GM12878 (cell line): ENCODE data around the gene ZNF208. TPM values are rescaled to one million over a fixed set of nuclear protein-coding genes. Genes with fewer than 3 reads are reported as not detected.
A peak's percentile ranks its signal among the peaks of the same experiment; 100 is the strongest.

ENCODE experiments used
- ATAC-seq: fragments of 200-7000 bp; cut with Tn5 transposase; 3 replicates; pipeline ENCODE4 v1.9.1; 2020; ENCODE audit warnings: mild to moderate bottlenecking, moderate library complexity
- BruUV-seq: library from RNA; stranded (reverse); fragments of 400-500 nt; replicated peaks from 2 replicates; lab custom pipeline; 2021; lab: Mats Ljungman, UMichigan
- CTCF ChIA-PET: fragments of 300-600 bp; sonication (Branson Sonifier 250); formaldehyde crosslinking; extraction: SDS; loops from one replicate; lab custom pipeline; 2021; ENCODE audit warnings: inconsistent platforms; lab: Yijun Ruan, JAX
- POLR2A ChIA-PET: fragments of 350-600 bp; formaldehyde crosslinking; extraction: SDS; loops from one replicate; lab custom pipeline; 2021; ENCODE audit warnings: inconsistent platforms; lab: Charles Lee
- RAD21 ChIA-PET: fragments of 300-600 bp; sonication (Branson Sonifier 250); formaldehyde crosslinking; loops from one replicate; lab custom pipeline; 2023; ENCODE audit warnings: antibody characterized with exemption; ENCODE audit not compliant: unreplicated experiment; lab: Charles Lee
- SMC1A ChIA-PET: fragments of 300-600 bp; sonication (Branson Sonifier 250); formaldehyde crosslinking; loops from one replicate; lab custom pipeline; 2023; ENCODE audit not compliant: unreplicated experiment, uncharacterized antibody; lab: Charles Lee
- DNase-seq: peaks from one replicate; pipeline ENCODE4 v3.0.0-alpha.2; 2011; ENCODE audit warnings: low read depth, low spot score
- FAIRE-seq: peaks from 3 replicates; lab custom pipeline; 2011; peaks lifted over from hg19 to GRCh38; lab: Jason Lieb, UNC
- H2AFZ ChIP-seq: 2 replicates; pipeline ENCODE4 v1.6.0; 2011; ENCODE audit warnings: low read depth, low read length, control low read depth; ENCODE audit not compliant: control insufficient read depth
- H3K27ac ChIP-seq: 2 replicates; pipeline ENCODE4 v1.5.1; 2011; ENCODE audit warnings: control low read depth; ENCODE audit not compliant: control insufficient read depth, insufficient read depth
- H3K27me3 ChIP-seq, 2 experiments: replicated peaks in 1 of 2; 2 replicates each; pipeline versions ENCODE4 v1.6.0 to v1.6.1; 2011; ENCODE audit warnings: low read length in 1 of 2; ENCODE audit not compliant: control insufficient read depth in 2 of 2, insufficient read depth in 2 of 2
- H3K36me3 ChIP-seq, 2 experiments: 2 replicates each; pipeline ENCODE4 v1.5.1; 2011; ENCODE audit warnings: low read length in 1 of 2; ENCODE audit not compliant: control insufficient read depth in 2 of 2, insufficient read depth in 2 of 2
- H3K4me1 ChIP-seq: 2 replicates; pipeline ENCODE4 v1.6.1; 2011; ENCODE audit warnings: mild to moderate bottlenecking, low read length, moderate library complexity, mixed read lengths; ENCODE audit not compliant: control insufficient read depth, insufficient read depth
- H3K4me2 ChIP-seq: 2 replicates; pipeline ENCODE4 v1.6.0; 2011; ENCODE audit warnings: control low read depth; ENCODE audit not compliant: control insufficient read depth, insufficient read depth
- H3K4me3 ChIP-seq: fragments of 200-600 bp; sonication (generic); 2 replicates; pipeline ENCODE4 v1.5.1; 2016
- H3K79me2 ChIP-seq: 2 replicates; pipeline ENCODE4 v1.6.0; 2011; ENCODE audit warnings: low read length; ENCODE audit not compliant: control insufficient read depth, insufficient read depth
- H3K9ac ChIP-seq: 2 replicates; pipeline ENCODE4 v1.8.0; 2011; ENCODE audit warnings: low read length, control low read depth, mixed read lengths; ENCODE audit not compliant: control insufficient read depth, insufficient read depth
- H3K9me3 ChIP-seq: replicated peaks from 3 replicates; pipeline ENCODE4 v1.5.1; 2011; ENCODE audit warnings: mild to moderate bottlenecking, low read length; ENCODE audit not compliant: control insufficient read depth, insufficient read depth
- H4K20me1 ChIP-seq: 2 replicates; pipeline ENCODE4 v1.6.0; 2011; ENCODE audit not compliant: control insufficient read depth, insufficient read depth
- ATF2 ChIP-seq: IDR thresholded peaks from 2 replicates; pipeline ENCODE4 v1.6.1; 2012; ENCODE audit warnings: low read length, inconsistent platforms
- BCL11A ChIP-seq: IDR thresholded peaks from 2 replicates; pipeline ENCODE4 v1.6.1; 2011; ENCODE audit warnings: low read depth, low read length
- CBFB ChIP-seq: IDR thresholded peaks from 2 replicates; pipeline ENCODE4 v1.6.1; 2016; ENCODE audit warnings: antibody characterized with exemption, low read depth
- CBX5 ChIP-seq: sonication (generic); IDR thresholded peaks from 2 replicates; pipeline ENCODE4 v1.6.1; 2016; ENCODE audit warnings: low read depth, moderate library complexity, mild to moderate bottlenecking, inconsistent platforms
- MLLT1 ChIP-seq: fragments of 450-650 bp; IDR thresholded peaks from 2 replicates; pipeline ENCODE4 v1.6.1; 2016; ENCODE audit warnings: mild to moderate bottlenecking
- USF1 ChIP-seq: IDR thresholded peaks from 2 replicates; pipeline ENCODE4 v1.6.1; 2011; ENCODE audit warnings: borderline replicate concordance, low read depth, mild to moderate bottlenecking, moderate library complexity, mixed read lengths, low read length; ENCODE audit not compliant: insufficient read depth; ENCODE audit errors: extremely low read length
- YY1 ChIP-seq: IDR thresholded peaks from 2 replicates; pipeline ENCODE4 v1.6.1; 2011; ENCODE audit warnings: low read depth, mild to moderate bottlenecking, low read length
- WGBS: methylation state at CpG from one replicate; pipeline ENCODE4 v1.1.6; 2016; ENCODE audit warnings: low lambda C conversion rate; ENCODE audit not compliant: insufficient replicate concordance, insufficient coverage; ENCODE audit errors: missing lambda C conversion rate; 5-methylcytosine and 5-hydroxymethylcytosine counted together
- in situ Hi-C: fragments of 300-500 bp; cut with MboI; formaldehyde crosslinking; loops from 9 replicates; pipeline ENCODE4 v1.14.3; 2018; ENCODE audit warnings: mixed read lengths
- intact Hi-C: fragments of 100-400 bp; cut with micrococcal nuclease; formaldehyde crosslinking; loops from one replicate; pipeline ENCODE4 v1.14.2; 2022; ENCODE audit not compliant: unreplicated experiment
- polyA plus RNA-seq, 11 experiments: library from polyadenylated mRNA; depleted of rRNA in 4 of 11; unstranded in 6 of 11; stranded (reverse) in 5 of 11; fragments of >200 nt; fragmentation: Nextera tagmentation in 4 of 11; fragmentation: Illumina TruSeq in 1 of 11; extraction: Ambion mirVana in 4 of 11; extraction: Trizol in 1 of 11; gene quantifications; 1 replicate in 1 of 11; 2 replicates in 10 of 11; pipeline versions ENCODE4 v1.2.1 to v1.2.3, GENCODE V29; 2011 to 2016; ENCODE audit warnings: inconsistent platforms in 2 of 11, missing spikeins in 2 of 11, low read depth in 1 of 11
- total RNA-seq, 4 experiments: library from RNA; depleted of rRNA in 3 of 4; stranded (reverse); fragments of >200 nt in 3 of 4; fragmentation: Illumina TruSeq in 1 of 4; extraction: Trizol in 1 of 4; gene quantifications; 2 replicates each; pipeline versions ENCODE4 v1.2.1 to v1.2.3, GENCODE V29; 2013 to 2021

The ZNF208 gene
- total and polyA plus RNA-seq, 10 of the 15 experiments (the other 5 are each of a cell fraction or from before 2014, with no cell fraction given) = 0.10 TPM; not detected in 9

- TF ChIP-seq MLLT1 = no peak
- TF ChIP-seq ATF2 = no peak
- no peak for TF ChIP-seq USF1
- no peak for TF ChIP-seq BCL11A
- TF ChIP-seq, all 136 proteins: peak for 0
Observed at GRCh38 chr19:21970466-21970865, 40.3 kb downstream of the ZNF208 start (continued).

GRCh38 chr19:21947775-21948174 lies 63.0 kb downstream of the ZNF208 start:
- CTCF ChIA-PET = no interaction called here
- Histone ChIP-seq H3K9me3 (no peaks in the 10 kb centered on the region; the same call in 2 of the 3 replicates), H3K27me3 (no peaks in the 10 kb centered on the region), H3K4me2 (no peak overlapping the region), H3K4me3 (no peak overlapping the region), H3K9ac (no peak overlapping the region), H3K79me2 (no peaks in the 10 kb centered on the region), H2AFZ (no peak overlapping the region), H4K20me1 (no peaks in the 10 kb centered on the region), H3K27ac (no peak overlapping the region), H3K4me1 (no peaks in the 10 kb centered on the region), H3K36me3 (no peaks in the 10 kb centered on the region)
- FAIRE-seq (no peak), DNase-seq (no peak), ATAC-seq (no peak)
- TF ChIP-seq CBFB (no peak), YY1 (0 out of 2 replicates have a peak, but pooled peaks have one; percentile 27), CBX5 (peak; percentile 97)
- 17% methylated on average over 8 of the region's 8 CpGs for WGBS
- SMC1A ChIA-PET = no interaction called here
- BruUV-seq = no TSS peak
- intact Hi-C loops = no loop called here
- in situ Hi-C loops = no loop called here
- RAD21 ChIA-PET = no interaction called here
- POLR2A ChIA-PET = no interaction called here
